Stimulated activated CD4-positive, alpha-beta T cell treated with anti-CD3 and anti-CD28 coated beads, Interleukin-4, amount 100 ng/mL, for 48 hours (primary cell): ENCODE measurements around the gene AKAP11.

Source experiments
- DNase-seq, 2 donors: peaks; one replicate each; pipeline ENCODE4 v3.0.0-alpha.2; 2020; ENCODE audit warnings: low read depth in 2 of 2

The AKAP11 gene

DNA sequence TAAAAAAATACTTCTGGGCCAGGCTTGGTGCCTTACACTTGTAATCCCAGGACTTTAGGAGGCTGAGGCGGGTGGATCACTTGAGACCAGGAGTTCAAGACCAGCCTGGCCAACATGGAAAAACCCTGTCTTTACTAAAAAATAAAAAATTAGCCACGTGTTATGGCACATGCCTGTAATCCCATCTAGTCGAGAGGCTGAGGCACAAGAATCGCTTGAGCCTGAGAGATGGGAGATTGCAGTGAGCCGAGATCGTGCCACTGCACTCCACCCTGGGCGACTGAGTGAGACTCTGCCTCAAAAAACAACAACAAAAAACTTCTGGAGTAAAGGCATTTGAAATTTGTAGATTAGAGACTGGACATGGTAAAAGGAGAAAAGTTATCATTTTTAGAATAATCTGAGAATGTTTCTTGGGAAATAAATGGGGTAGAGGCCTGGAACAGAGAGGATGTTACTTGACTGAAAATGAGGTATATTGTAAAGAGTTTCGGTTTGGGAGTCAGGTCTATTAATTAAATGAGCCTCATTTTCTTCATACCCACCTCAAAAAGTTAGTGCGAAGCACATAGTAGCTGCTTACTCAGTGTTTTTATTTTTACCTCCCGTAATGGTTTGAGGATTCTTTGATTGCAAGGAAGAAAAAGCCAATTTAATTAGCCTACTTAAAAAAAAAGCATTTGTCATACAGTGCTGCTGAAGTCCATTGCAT is 2.6 kb downstream of the AKAP11 start:
- no peak for DNase-seq

DNA sequence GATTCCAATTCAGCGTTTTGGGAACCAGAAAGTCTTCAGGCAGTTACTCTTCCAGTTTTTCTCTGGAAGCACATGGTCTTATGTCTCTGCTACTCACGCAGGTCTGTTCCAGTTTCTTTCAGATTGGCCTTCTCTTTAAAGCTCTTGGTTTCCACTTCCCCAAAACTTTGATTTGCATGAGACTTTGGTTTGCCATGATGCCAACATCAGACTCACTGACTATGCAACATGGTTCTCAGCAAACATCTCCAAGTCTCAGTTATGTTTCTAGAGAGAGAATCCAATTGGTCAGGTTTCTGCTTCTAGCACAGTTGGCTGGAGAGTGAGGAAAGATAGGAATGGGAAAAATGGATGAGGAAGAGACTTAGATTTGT is 3.1 kb downstream of the AKAP11 start:
- no peak for DNase-seq

DNA sequence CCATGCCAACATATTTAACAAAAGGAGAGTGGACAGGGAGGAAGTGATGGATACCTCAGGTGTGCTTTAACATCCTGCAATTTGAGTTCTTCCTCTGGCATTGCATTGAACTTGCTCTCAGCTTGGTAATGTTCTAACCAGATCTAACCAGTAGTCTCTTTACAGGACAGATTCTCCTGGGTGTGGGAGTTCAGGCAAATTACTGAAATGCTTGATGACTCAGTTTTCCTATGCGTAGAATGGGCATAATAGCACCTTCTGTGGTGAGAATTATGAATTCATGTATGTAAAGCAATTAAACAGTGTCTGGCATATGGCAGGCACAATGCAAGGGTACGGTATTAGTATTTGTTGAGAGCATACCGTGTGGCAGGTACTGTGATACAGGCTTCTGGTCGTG is 3.6 kb downstream of the AKAP11 start:
- DNase-seq, result no peak

DNA sequence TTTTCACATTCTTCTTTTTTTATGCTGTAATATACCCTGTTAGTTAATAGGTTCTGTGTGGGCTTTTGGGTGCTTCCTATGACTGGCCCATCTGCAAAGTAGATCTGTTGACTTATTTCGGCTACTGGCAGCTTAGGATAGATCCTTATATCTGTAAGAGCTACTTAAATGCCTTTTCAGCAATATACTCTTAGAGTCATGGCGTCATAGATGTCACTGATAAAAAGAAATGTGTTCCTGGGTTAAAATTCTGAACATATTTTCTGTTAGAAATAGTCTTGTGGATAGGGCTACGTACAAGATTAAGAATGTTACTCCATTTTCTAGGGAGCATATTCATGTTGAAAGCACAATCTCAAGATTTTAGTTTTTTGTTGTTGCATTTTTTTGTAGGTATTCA is 4.7 kb downstream of the AKAP11 start:
- no peak for DNase-seq

DNA sequence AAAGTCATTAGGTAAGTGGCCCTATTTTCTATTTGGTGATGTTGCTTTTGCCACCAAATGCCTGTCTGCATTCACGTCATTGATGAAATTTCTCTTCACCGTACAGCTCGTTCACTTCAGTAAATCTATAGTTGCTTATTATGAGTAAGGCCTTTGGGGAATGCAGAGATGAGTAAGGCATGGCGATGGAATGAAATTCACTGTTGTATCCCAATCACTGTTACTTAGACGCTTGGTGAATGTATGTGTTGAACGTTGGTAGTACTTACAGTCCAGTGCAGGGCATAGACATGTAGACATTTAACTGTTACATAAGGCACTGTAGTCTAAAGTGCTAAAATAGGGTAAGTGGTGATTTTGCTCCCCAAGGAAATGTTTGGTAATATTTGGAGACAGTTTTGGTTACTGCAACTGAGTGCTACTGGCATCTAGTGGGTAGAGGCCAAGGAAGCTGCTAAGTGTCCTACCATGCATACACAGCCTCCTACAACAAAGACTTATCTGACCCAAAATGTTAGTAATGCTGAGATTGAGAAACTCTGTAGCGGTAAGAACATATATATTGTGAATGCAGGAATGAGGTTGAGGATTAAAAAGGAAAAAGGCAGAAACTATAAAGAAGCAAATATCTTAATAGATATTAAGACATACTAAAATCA is 5.8 kb downstream of the AKAP11 start:
- no peak for DNase-seq

DNA sequence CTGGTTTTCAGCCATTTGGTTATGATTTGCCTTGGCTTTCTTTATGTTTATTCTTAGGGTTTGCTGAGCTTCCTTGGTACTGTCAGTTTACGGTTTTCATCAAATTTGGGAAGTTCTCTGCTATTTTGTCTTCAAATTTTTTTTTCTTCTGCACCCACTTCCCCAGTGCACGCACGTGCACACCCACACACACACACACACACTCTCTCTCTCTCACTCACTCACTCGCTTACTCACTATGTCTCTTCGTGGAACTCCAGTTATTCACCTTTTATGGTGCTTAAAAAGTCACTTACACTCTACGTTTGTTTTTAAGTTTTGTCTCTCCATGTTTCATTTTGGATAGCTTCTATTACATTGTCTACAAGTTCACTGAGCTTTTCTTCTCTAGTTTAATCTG is 7.1 kb downstream of the AKAP11 start:
- peak in 1 of 2 donors; percentile 18 for DNase-seq

DNA sequence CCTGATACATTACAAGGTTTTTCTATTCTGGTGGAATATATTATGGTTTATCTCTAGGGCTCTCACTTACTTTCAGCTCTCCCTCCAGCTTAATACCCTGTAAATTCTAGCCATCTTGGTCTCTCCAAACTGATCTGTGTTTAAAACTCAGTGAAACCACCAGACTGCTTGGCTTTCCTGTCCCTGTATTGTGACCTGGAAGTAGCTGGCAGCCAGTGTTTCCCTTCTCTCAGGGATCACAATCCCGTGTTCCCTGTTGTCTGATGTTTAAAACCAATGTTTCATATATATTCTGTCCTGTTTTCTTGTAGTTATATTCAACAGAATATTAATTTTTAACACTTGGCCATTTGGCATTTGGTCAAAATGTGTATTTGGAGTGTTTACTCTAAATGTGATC is 8.0 kb downstream of the AKAP11 start:
- DNase-seq, result no peak

DNA sequence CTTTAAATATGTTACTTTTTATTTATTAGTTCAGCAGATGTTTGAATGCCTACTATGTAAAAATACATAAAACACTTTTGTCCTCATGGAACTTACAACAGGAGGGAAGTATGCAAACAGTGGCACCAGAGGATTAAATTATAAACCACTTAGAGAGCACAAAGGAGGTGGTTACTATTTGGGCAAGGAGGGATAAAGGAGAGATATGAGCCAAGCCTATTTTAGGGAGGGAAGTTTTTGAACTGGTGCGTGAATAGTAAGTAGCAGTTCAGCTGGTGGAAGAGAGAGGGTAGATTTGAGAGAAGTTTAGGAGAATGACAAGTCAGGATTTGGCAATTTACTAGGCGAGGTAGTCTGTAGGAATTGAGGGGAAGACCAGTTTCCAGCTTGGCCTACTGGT is 8.6 kb downstream of the AKAP11 start:
- no peak for DNase-seq

DNA sequence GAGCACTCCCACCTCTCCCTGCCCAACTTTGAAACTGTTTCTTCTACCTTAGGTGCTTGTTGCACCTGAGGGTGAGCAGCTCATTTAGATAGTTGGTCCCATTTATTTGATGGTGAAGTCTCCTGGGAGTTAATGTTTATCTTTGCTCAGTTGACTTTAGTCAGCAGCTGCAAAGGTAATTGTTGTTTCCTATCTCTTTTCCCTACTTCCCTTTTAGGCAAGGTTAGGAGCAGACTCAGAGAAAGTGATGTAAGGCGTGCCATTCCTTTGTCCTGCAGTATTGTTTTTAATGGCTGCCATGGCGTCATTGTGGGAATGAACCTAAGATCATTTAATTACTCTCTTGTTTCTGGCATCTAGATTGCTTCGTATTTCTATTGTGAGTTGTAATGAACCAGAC is 11.6 kb downstream of the AKAP11 start:
- no peak for DNase-seq

DNA sequence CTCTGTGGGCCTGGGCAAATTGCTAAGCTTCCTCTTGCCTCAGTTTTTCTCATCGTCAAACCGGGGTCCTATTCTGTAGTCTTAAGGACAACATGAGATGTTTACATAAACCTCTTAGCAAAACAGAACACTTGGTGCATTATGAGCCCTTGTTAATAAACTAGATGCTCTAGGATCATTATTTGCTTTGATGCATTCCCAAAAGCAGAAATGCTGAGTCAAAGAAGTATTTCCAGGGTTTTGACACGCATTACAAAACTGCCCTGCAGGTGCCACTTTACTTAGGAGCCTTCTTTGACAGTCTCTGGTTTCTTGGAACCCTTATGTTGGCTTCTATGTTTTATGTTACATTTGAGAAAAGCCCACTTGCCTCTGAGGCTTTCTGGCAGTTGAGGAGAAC is 12.1 kb downstream of the AKAP11 start:
- DNase-seq, result no peak

DNA sequence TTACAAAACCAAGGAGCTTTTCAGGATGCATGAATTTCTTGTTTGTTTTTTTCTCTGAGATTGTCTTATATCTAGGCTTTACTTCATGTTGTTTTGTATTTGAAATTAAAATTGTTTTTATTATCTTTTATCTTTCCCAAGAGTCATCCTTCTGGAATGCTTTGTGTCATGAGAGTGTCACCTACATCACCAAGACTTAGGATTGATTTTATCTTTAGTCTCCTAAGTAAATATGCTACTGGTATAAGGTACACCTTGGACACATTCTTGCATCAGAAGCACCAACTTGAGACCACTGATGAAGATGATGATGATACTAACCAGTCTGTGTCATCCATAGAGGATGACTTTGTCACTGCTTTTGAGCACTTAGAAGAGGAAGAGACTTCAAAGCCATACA is 26.4 kb downstream of the AKAP11 start:
- no peak for DNase-seq

DNA sequence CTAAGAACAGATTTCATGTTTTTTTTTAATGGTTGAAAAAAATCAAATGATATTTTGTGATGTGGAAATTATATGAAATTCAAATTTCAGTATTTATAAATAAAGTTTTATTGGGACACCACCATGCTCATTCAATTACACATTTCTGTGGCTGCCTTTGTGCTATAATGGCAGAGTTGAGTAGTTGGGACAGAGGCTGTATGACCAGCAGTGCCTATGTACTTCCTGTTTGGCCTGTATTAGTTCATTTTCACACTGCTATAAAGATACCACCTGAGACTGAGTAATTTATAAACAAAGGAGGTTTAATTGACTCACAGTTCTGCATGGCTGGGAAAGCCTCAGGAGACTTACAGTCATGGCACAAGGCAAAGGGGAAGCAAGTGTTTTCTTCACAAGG is 33.6 kb downstream of the AKAP11 start:
- DNase-seq, result no peak

DNA sequence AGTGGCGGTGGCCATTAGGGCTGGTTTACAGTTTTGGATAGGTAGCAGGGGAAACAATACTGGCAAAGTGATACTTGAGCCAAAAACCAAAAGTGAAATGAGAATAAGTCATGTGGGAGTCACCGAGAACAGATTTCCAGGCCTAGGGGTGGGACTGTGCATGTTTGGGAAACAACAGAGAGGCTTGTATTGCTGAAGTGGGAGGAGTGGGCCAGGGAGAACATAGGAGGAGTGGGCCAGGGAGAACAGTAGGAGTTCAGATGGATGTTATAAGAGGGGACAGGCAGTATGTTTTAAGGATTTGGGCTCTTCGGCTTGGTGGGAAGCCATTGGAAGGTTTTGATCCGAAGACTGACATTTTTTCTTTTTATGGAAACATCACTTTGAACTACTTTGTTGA is 35.5 kb downstream of the AKAP11 start:
- DNase-seq, result no peak

DNA sequence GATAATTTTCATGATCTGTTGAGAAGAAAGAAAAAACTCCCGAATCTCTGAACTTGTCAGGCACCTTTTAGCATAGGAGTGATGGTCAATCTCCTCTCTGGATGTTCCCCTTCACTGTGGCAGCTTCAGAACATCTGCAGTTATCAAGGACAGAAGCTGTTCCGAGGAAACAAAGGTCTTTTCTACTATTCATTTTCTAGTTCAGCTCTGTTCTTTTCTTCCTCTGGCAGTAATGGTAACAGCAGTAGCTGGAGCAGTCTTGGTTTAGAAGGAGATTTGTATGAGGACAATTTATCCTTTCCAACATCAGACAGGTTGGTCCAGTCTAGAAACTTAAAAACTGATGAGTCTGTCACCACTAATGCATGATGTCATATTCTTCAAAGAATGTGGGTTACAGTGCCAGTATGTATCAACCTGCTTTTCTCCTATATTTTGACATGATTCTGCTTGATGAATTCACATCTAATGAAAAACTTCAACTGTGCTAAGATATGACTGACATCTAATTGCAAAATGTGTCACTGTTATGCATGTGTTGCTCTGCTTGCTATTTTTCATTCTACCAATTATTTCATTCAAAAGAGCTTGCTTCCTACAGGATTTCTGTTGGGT is 41.0 kb downstream of the AKAP11 start:
- no peak for DNase-seq

DNA sequence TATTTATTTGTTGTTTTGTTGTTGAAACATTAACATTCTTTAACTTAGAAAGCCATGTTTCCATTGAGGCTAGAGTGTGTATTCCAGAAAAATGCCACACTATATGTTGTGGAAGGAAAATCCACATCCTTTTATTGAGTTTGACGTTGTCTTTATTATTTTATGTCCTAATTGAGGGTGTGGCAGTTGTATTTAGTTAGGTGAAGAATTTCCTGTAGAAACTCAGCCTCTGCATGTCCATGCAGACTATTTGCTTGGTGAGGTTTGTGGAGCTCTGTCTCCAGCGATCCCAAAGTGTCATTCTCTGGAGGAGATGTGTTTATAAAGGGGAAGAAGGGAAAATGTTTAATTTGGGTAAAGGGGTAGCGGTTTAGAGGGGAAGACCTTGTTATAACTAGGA is 46.6 kb downstream of the AKAP11 start:
- DNase-seq, result no peak

DNA sequence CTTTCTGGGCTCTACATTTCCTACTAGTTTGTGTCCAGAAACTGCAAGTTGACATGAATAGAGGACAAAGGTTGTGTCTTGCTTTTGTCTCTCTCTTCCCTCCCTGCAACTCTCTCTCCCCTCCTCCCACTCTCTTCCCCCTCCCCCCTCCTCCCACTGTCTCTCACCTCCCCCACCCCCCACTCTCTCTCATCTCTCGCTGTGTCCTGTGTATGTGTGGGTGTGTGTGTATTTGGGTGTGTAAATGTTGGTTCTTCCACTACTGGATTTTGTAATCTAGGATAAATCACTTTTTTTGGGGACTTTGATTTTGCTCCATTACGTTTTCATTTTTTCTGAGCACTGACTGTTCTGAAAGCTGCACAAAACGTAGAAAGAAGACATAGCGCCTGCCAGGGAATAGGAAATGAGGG is 48.4 kb downstream of the AKAP11 start:
- DNase-seq, result no peak

DNA sequence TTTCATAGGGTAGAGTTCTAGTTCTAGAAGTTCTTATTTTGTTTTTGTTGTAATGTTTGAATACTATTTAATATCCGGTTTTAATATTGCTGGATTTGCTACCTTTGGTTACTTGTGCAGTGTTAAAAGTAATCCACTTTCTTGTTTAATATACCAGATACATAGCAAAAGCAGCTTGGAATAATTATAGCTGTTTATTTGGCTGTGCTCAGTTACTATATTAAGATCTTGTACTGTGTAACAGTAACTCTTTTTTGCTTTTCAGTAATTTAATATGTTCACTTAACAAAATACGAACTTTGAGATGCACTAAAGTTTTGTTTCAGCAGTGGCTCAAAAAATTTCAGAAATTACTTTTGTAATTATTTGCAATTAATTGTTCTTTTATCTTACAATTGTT is 50.9 kb downstream of the AKAP11 start:
- no peak for DNase-seq

DNA sequence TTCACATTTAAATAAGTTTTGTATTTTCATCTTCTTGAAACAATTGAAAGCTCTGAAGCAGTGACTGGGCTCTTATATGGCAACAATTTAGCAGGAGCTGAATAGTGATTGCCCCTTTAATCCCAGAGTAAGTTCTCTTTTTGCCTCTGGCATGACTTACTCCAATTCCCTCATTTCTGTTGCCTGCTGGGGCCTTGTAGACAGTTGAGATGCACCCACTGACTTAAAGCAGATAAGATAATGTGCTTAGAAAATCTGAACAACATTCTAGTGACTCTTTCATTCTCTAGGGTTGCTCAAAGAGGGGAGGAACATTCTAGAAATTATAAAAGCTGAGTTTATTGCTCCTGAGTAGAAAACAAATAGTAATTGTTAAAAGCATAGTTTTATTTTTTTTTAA is 52.8 kb downstream of the AKAP11 start:
- no peak for DNase-seq

DNA sequence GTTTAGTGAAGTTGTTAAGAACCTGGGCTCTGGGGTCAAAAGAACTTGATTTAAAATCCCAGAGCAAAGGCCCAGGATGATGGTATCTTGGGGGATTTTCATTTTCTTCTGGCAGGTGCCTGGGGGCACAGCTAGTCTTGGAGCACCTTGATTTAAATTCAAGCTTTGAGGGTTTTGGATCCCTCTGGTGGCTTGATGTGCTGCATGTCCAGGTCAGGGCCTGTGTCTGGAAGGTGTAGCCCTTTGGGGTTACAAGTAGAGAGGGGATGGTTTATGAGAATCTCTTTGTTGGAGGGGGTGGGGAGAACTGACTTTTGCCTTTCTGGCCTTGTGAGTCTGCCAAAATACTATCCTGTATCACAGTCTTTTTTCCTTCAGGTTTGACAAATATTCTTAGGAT is 55.8 kb downstream of the AKAP11 start:
- DNase-seq, result no peak

DNA sequence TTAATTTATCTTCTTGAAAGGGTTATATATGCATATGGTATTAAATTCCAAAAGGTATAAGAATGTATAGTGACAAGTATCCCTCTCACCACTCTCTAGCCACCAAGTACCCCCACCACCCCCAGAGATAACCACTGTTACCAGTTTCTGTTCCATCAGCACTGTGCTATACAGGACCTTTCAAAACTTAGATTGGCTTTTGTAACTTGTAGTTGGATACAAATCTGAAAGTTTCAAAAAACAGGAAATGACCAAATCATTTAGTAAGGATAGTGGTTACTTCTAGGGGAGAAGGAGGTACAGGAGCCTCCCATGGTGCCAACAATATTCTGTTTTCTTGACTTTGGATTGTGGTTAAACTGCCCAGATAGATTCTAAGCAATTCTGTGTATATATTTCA is 56.7 kb downstream of the AKAP11 start:
- DNase-seq, result no peak

DNA sequence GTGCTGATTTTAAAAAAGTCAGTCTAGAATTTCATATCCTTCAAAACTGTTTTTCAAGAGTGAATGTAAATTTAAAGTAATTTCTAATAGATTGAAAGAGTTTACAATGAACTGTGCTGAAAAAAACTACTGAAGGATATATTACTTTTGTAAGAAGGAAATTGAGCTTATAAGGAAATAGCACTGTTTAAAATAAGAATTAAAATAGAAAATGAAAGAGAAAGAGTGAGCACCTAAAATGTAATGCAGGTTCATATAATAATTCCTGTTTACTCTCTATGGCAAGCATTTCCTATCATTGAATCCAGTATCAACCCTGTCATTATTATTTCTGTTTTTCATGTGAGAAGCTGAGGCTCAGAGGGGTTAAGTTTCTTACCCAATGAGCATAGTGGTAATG is 57.3 kb downstream of the AKAP11 start:
- DNase-seq, result no peak

DNA sequence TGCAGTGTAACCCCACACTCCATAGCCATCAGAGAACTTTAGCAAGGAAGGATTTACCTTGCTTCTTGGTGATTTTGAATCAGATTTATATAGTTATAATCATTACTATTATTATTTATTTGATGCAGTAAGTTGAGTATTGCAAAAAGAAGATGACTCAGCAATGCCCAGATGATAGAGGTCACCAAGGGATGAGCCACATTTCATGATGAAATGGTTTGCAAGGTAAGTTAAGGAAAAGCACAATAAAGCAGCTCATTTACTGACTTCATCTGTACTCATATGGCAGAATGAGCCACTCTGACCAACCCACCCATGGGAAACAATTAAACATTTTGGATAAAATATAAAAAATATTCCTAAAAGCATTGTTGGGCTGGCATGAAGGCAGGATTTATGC is 59.1 kb downstream of the AKAP11 start:
- DNase-seq, result no peak

DNA sequence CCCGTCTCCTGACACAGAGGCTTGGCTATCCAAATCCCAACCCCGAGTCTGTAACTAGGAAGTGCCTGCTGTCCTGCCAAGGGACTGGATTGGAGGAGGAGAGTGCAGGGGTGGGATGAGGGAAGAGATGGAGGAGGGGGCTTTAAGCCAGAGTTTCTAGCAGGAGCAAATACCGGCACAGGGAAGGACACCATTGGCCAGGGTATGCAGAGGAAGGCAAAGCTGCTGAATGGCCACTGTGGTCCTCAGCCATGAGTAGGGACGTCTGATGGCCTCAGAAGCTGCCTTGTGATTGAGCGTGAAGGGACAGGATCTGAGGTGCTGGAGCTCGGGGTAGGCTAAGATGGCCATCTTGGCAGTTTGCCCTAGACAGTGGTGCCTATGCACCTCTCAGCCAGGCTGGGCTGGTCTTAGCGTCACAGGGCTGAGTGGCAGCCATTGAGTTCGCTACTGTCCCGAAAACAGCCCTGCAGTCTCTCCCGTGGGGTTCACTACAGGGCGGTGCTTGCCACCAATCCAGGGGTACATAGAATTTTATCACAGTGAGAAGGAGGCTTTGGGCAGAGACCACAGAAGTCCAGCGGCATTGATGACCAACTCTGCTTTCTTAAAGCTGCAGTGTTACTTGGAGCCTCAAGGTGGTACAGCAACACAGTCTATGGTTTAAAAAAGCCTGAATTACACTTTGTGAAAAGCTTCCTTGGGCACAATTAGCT is 61.8 kb downstream of the AKAP11 start:
- no peak for DNase-seq
